IPS-11a (cell line): ENCODE results near the gene TSPAN31.
A peak's percentile ranks its signal among the peaks of the same experiment; 100 is the strongest.
"Not testable (repeated sequence)": the region's sequence is repeated elsewhere in the genome, so short reads cannot be mapped to it uniquely, and the experiment has no call there.

Source experiments
- H3K4me3 ChIP-seq: one replicate; pipeline ENCODE4 v1.5.1; 2013; ENCODE audit warnings: low read depth, low read length, control low read depth

The TSPAN31 gene, protein sequence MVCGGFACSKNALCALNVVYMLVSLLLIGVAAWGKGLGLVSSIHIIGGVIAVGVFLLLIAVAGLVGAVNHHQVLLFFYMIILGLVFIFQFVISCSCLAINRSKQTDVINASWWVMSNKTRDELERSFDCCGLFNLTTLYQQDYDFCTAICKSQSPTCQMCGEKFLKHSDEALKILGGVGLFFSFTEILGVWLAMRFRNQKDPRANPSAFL

DNA sequence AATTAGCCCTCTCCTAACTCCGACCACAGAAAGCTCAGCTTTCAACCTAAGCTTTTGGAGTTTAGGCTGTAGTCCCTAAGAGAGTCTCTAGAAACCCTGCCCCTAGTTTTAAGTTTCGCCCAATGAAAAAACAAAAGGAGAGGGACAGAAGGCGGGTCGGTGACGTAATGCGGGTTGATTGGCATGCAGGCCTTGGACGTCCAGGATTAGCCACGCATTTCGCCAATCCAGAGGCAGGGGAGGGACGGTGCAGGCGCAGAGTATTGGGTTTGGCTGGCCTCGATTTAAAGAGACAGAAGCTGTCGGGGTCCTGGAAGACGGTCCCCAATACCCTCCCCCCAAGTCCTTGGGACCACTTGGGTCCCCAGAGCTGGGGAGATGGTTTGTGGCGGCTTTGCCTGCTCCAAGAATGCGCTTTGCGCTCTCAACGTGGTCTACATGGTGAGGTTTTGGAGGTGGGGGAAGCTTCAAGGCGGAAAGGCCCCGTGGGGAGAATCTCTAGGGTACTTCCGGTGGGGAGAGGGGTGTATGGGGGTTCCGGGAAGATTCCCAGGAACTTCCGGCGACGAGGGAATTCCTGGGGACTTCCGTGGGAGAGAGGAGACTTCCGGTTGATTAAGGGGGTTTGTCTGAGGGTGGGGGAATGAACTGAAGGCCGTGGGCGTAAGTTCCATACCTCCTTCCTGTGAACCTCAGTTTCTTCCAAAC is at the start of gene TSPAN31:
Gene TSPAN31 (plus strand): TSS at position 263 of the 708 bp plus-strand sequence. CDS start 116 bp downstream, at position 379.
- H3K4me3 ChIP-seq, result peak within 1 kb of the TSS; percentile 76

DNA sequence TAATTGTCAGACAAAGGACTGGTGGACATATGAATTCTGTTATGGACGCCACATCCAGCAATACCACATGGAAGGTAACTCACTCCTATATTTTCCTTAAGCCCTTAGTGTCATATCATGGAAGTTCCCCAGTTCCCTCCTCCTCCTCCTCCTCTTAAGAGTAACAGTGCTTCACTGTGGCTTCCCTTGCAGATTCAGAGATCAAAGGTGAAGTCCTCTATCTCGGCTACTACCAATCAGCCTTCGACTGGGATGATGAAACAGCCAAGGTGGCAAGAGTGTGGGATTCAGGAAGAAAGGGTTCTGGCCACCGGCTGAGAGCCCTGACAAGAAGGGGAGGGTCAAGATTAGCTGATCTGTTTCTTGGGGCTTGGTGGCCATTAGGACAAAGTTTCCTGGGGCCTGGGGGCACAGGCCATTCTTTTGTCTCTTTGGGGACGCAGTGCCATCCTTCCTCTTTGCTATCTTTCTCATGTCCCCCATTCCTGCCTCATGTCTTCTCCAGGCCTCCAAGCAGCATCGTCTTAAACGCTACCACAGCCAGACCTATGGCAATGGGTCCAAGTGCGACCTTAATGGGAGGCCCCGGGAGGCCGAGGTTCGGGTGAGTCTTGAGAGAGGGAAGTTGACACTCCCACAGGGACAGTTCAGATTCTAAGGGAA is 48.9 kb upstream of the TSPAN31 start:
- no peak overlapping the region for H3K4me3 ChIP-seq

DNA sequence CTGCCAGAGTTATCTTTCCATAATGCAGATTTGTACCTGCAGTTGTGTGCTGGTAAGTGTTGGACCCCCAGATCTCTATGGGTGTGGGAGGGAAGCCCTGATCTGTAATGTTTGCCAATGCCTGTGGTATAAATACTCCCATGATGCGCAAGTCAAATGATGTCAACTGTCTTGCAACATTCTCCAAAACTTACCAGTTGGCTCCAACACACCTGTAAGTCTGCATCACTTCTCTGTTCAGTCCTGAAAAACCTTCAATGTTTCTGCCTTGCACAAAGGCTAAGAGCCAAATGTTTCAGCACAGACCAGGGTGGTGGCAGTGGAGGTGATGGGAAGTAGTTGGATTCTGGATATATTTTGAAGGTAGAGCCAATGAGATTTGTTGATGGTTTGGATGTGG is 47.8 kb upstream of the TSPAN31 start:
- no peak overlapping the region for H3K4me3 ChIP-seq

DNA sequence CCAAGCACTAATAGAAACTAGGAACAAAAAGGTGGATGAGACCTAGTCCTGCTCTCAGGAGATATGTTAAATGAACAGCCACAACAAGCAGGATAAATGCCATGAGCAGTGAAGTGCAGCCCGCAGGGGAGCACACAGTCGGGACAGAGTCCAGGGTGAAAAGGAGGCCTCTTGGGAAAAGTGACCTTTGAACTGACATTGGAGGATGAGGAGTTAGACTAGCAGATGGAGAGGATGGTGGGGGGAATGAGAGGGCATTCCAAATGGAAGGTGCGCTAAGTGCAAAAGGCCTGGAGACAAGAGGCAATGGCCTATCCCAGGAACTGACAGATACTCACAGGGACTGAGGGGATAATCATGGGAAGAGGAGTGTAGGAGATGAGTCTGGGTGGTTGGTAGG is 46.4 kb upstream of the TSPAN31 start:
- no peak overlapping the region for H3K4me3 ChIP-seq

DNA sequence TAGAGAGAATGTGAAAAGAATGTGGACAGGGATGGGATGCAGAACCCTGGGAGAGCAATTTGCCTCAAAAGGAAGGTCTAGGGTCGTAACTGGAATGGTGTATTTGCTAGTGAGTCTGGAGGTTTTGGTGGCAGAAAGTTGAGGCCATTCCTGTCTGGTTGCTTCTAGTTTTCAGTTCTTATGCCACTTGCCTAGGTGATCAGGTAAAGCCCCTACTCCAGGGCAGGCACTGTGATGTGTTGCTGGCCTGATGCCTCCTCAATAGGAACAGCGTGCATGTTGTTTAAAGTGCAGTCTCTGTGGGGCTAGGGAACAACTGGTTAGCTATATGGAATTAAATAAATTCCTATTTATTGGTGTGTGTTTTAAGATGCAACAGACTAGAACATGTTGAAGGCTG is 44.5 kb upstream of the TSPAN31 start:
- H3K4me3 ChIP-seq, result no peak overlapping the region

DNA sequence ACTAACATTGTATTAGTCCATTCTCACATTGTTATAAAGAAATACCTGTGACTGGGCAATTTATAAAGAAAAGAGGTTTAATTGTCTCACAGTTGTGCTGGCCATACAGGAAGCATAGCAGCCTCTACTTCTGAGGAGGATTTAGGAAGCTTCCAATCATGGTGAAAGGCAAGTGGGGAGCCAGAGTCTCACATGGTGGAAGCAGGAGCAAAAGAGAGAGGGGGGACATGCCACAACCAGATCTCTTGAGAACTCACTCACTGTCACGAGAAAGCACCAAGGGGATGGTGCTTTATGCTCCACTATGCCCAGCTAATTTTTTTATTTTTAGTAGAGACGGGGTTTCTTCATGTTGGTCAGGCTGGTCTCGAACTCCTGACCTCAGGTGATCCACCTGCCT is 37.6 kb upstream of the TSPAN31 start:
- no peak overlapping the region for H3K4me3 ChIP-seq

DNA sequence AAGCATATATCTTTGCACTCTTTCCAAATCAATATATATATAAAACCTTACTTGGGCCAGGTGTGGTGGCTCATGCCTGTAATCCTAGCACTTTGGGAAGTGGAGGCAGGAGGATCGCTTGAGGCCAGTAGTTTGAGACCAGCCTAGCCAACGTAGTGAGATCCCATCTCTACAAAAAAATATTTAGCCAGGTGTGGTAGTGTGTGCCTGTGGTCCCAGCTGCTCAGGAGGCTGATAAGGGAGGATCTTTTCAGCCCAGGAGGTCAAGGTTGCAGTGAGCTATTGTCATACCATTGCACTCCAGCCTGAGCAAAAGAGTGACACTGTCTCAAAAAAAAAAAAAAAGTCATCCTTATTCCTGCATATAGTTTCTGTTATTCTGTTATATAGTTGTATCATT is 36.5 kb upstream of the TSPAN31 start:
- H3K4me3 ChIP-seq, result no peak overlapping the region

DNA sequence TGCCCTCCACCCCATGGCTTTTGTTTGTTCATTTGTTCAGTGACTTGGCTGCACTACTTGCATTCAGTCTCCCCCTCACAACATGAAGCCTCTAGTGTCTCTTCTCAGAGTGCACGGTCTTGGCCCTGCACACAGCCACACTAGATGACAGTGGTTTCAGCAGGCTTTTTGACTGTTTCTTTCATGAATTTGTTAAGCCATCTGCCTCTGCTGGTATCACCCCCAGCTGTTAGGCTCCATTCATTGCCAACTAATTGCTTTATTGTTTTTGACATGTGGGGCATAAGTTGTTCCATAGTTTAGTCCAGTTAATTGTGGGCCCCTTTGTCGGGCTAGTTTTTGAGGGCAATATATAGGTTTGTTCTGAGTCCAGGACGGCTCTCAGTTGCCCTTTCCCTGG is 32.1 kb upstream of the TSPAN31 start:
- H3K4me3 ChIP-seq, result no peak overlapping the region

DNA sequence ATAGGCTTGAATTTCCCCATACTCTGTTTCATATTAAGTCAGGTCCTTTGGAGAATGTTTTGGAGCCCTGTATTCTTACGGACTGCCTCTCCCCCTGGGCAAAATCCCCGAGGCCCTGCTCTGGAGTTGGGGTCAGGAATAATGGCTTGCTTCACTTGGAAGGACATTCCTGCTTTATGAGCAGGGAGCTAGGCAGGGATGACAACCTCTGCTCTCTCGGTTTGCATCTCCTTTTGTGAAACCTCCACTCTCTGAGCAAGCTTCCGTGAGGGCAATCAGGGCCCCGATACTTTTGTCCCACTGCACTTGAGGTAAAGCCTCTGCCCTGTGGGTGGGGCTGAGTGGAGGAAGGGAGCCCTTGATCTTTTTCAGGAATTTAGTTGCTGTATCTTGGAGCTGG is 31.6 kb upstream of the TSPAN31 start:
- H3K4me3 ChIP-seq, result no peak overlapping the region

DNA sequence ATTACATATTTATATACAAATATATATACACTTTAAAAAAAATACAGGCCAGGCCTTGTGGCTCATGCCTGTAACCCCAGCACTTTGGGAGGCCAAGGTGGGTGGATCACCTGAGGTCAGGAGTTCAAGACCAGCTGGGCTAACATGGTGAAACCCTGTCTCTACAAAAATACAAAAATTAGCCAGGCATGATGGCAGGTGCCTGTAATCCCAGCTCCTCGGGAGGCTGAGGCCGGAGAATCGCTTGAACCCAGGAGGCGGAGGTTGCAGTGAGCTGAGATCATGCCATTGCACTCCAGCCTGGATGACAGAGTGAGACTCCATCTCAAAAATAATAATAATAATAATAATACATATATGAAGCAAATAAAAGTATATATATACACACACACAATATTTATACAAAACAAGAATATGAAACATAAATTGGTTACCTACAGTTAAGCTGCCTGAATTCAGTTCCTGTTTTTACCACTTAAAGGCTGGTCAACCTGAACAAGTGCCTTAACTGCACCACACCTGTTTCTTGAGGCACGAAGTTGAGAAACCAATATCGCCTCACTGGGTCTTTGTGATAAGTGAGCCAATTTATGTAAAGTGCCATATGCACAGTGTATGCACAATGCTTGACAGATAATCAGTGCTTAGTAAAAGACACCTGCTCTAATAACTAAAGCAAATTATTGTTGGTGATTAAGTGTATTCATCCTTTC is 29.6 kb upstream of the TSPAN31 start:
- not testable (repeated sequence) for H3K4me3 ChIP-seq

DNA sequence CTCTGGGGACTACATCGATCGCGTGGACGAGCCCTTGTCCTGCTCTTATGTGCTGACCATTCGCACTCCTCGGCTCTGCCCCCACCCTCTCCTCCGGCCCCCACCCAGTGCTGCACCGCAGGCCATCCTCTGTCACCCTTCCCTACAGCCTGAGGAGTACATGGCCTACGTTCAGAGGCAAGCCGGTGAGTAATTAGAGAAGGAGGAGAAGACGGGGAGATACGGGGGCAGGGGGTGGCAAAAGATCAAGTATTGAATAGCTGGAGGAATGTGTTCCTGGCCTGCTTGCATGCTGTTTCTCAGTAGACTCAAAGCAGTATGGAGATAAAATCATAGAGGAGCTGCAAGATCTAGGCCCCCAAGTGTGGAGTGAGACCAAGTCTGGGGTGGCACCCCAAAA is 29.1 kb upstream of the TSPAN31 start:
- H3K4me3 ChIP-seq, result no peak overlapping the region

DNA sequence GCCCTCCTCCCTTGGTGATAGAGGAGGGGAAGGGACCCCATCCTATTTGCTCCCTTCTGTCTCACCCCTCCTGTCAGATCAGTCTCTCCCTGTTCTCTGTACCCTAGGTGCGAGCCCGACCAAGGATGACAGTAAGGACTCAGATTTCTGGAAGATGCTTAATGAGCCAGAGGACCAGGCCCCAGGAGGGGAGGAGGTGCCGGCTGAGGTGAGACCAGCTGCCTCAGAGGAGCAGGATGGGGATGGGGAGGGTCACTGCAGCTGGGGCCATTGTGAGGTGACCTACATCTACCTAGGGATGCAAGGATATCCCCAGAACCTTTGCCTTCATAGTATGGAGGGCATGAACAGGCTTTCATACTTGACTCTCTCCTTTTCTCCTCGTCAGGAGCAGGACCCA is 28.5 kb upstream of the TSPAN31 start:
- no peak overlapping the region for H3K4me3 ChIP-seq

DNA sequence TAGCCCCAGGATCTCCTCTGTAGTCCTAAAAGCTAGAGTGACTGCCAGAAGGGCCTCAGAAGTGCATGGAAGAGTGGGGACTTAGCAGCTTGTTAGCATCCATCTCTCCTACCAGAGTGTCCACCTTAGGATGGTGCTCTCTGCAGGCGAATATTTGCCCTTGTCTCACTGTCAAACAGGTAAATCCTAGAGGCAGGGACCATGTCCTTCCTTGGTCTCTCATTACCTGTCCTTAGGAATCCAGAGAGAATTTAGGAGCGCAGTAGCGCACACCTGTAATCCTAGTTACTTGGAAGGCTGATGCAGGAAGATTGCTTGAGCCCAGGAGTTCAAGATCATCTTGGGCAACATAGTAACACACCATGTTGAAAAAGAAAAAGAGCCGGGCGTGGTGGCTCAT is 27.7 kb upstream of the TSPAN31 start:
- no peak overlapping the region for H3K4me3 ChIP-seq

DNA sequence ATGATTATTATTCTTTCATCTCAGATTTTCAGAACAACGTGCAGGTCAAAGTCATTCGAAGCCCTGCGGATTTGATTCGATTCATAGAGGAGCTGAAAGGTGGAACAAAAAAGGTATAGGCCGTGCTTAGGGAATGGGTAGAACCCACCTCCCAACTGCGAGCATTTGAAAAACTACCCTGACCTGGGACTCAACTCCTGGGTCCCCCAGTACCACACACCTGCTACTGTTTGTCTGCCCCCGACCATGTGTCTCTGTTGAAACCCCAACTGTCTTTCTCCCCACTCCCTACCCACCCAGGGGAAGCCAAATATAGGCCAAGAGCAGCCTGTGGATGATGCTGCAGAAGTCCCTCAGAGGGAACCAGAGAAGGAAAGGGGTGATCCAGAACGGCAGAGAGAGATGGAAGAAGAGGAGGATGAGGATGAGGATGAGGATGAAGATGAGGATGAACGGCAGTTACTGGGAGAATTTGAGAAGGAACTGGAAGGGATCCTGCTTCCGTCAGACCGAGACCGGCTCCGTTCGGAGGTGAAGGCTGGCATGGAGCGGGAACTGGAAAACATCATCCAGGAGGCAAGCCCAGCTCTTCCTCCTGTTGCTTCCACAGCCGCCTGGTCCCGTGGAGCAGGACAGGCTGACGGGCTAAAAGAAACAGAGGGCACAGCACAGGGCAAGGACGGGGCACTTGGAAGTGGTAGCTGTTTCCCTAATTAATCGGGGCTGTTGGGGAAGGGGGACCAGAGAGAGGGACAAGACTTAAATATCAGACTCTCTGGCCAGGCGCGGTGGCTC is 26.8 kb upstream of the TSPAN31 start:
- H3K4me3 ChIP-seq, result no peak overlapping the region

DNA sequence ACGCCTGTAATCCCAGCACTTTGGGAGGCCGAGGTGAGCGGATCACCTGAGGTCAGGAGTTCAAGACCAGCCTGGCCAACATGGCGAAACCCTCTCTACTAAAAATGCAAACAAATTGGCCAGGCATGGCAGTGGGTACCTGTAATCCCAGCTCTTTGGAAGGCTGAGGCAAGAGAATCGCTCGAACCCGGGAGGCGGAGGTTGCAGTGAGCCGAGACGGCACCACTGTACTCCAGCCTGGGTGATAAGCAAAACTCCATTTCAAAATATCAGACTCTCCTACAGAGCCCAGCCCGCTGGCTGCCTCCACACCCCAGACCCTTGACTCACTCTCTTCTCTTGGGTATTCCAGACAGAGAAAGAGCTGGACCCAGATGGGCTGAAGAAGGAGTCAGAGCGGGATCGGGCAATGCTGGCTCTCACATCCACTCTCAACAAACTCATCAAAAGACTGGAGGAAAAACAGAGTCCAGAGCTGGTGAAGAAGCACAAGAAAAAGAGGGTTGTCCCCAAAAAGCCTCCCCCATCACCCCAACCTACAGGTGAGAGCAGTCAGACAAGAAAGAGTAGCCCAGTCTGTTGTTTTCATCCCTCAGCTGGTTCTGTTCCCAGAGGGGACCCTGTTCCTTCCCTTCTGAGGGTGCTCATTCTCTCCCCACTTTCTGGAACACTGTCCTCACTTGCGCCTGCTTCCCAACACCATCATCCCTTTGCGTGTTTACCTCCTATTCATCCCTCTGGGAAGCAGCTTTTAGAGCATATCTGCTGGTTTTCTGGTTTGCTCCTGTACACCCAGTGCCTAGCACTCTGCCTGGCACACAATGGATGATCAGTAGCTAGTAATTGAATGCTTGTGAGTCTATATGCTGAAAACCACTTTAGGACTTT is 26.0 kb upstream of the TSPAN31 start:
- no peak overlapping the region for H3K4me3 ChIP-seq

DNA sequence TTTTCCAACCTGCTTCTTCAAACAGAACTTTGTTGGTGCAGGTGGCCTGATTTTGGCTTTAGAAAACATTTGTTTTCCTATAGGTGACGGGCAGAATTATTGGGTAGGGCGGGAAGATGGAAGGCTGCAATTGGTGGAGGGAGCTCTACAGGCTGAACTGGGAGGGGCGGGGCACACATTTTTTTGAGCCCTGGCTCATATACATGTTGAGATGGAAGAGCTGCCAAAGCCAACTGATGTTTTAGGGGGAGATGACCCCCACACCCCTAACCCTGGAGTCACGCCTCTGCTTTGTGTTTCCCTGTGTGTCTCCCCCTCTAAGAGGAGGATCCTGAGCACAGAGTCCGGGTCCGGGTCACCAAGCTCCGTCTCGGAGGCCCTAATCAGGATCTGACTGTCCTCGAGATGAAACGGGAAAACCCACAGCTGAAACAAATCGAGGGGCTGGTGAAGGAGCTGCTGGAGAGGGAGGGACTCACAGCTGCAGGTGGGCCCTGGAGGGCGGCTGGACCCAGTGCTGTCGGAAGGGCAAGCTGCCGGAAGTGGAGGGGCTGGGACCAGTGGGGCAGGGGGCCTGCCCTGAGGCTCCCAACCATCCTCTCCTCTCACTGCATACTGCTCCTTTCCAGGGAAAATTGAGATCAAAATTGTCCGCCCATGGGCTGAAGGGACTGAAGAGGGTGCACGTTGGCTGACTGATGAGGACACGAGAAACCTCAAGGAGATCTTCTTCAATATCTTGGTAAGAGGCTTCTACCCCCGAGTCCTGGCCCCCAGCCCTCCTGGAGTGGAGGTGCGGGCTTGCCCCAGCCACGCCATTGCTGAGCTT is 24.8 kb upstream of the TSPAN31 start:
- H3K4me3 ChIP-seq, result no peak overlapping the region

DNA sequence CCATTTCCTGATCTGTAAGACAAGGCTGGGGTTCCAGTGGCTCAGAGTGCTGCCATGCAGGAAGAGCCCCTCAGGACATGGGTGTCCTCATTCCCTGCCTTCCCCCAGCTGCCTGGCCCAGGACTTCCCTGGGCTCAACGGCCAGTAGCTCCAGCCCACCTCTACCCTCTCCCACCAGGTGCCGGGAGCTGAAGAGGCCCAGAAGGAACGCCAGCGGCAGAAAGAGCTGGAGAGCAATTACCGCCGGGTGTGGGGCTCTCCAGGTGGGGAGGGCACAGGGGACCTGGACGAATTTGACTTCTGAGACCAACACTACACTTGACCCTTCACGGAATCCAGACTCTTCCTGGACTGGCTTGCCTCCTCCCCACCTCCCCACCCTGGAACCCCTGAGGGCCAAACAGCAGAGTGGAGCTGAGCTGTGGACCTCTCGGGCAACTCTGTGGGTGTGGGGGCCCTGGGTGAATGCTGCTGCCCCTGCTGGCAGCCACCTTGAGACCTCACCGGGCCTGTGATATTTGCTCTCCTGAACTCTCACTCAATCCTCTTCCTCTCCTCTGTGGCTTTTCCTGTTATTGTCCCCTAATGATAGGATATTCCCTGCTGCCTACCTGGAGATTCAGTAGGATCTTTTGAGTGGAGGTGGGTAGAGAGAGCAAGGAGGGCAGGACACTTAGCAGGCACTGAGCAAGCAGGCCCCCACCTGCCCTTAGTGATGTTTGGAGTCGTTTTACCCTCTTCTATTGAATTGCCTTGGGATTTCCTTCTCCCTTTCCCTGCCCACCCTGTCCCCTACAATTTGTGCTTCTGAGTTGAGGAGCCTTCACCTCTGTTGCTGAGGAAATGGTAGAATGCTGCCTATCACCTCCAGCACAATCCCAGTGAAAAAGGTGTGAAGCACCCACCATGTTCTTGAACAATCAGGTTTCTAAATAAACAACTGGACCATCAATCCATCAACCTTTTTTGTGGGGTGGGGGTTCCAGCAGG is 23.9 kb upstream of the TSPAN31 start:
- H3K4me3 ChIP-seq, result no peak overlapping the region
